Brain microvascular endothelial cell (primary cell): ENCODE measurements around the gene HOXA11.

Experiments
- DNase-seq: peaks from one replicate; pipeline ENCODE4 v3.0.0-alpha.2; 2020
- H3K27ac ChIP-seq: fragments of 250-450 bp; sonication (Bioruptor Pico); 2 replicates; pipeline ENCODE4 v1.5.1; 2020; ENCODE audit warnings: mild to moderate bottlenecking, moderate library complexity
- H3K27me3 ChIP-seq: fragments of 250-450 bp; sonication (Bioruptor Pico); replicated peaks from 2 replicates; pipeline ENCODE4 v1.5.1; 2020; ENCODE audit warnings: mild to moderate bottlenecking
- H3K36me3 ChIP-seq: fragments of 250-450 bp; sonication (Bioruptor Pico); replicated peaks from 2 replicates; pipeline ENCODE4 v1.5.1; 2020; ENCODE audit warnings: mild to moderate bottlenecking
- H3K4me3 ChIP-seq: 2 replicates; pipeline ENCODE4 v1.5.1; 2011; ENCODE audit warnings: low read depth, mild to moderate bottlenecking, control low read depth, low read length, moderate library complexity
- CTCF ChIP-seq: IDR thresholded peaks from 2 replicates; pipeline ENCODE4 v1.5.1; 2011; ENCODE audit warnings: low read depth, mild to moderate bottlenecking, moderate library complexity, low read length, control low read depth, inconsistent platforms; ENCODE audit errors: missing control alignments
- in situ Hi-C: cut with HindIII; loops from 2 replicates; pipeline ENCODE4 v1.10.0; 2017; ENCODE audit warnings: low sequenced_read_pairs, low pct_ligation_motif_present

HOXA11 gene

GRCh38 chr7:27200761-27201579 lies 15.9 kb upstream of the HOXA11 start:
- in situ Hi-C loops: loop anchor here (25.0 kb wide), 1 partner anchor 386 kb away; no protein-coding TSS in a partner anchor
- H3K27ac ChIP-seq: no peak overlapping the region
- DNase-seq: no peak
- no peak overlapping the region for H3K4me3 ChIP-seq
- no peak for TF ChIP-seq CTCF
- H3K36me3 ChIP-seq: no peaks in the 10 kb centered on the region
- H3K27me3 ChIP-seq: peaks cover 91% of the 10 kb centered on the region

GRCh38 chr7:27199849-27200760 lies 15.1 kb upstream of the HOXA11 start, which contains the start of gene HOXA13:
TSS of gene HOXA13 (minus strand) at chr7:27200091. CDS start at chr7:27200077, 14 bp downstream.
- in situ Hi-C loops: loop anchor here (25.0 kb wide), 1 partner anchor 387 kb away; no protein-coding TSS in a partner anchor
- no peak for TF ChIP-seq CTCF
- Histone ChIP-seq H3K27me3 (peaks cover 91% of the 10 kb centered on the region), H3K4me3 (no peak within 1 kb of the TSS), H3K36me3 (no peaks in the 10 kb centered on the region), H3K27ac (no peak within 1 kb of the TSS)
- DNase-seq: no peak

- H3K27ac ChIP-seq: no peak overlapping the region
- H3K4me3 ChIP-seq: no peak overlapping the region
- peaks cover 91% of the 10 kb centered on the region for H3K27me3 ChIP-seq
- TF ChIP-seq CTCF: no peak
- in situ Hi-C loops: no loop called here
- no peaks in the 10 kb centered on the region for H3K36me3 ChIP-seq
- DNase-seq: no peak
These were observed 14.1 kb upstream of the HOXA11 start for GRCh38 chr7:27198871-27199801.

GRCh38 chr7:27198138-27198841 lies 13.3 kb upstream of the HOXA11 start:
- no peak for DNase-seq
- no peak overlapping the region for H3K27ac ChIP-seq
- in situ Hi-C loops: no loop called here
- peaks cover 91% of the 10 kb centered on the region for H3K27me3 ChIP-seq
- H3K36me3 ChIP-seq: no peaks in the 10 kb centered on the region
- no peak overlapping the region for H3K4me3 ChIP-seq
- TF ChIP-seq CTCF: no peak
